Ramos (cell line): Measurements from ENCODE around the gene ASPHD1.
"Not testable (repeated sequence)": the region's sequence is repeated elsewhere in the genome, so short reads cannot be mapped to it uniquely, and the experiment has no call there.

ENCODE experiments used
- in situ Hi-C: fragments of 300-500 bp; cut with MboI; formaldehyde crosslinking; loops from one replicate; pipeline ENCODE4 v1.14.3; 2022; ENCODE audit warnings: low sequenced_read_pairs; ENCODE audit not compliant: unreplicated experiment

The ASPHD1 gene

GRCh38 chr16:29876594-29877249 lies 23.6 kb upstream of the ASPHD1 start:
- in situ Hi-C loops = no loop called here

GRCh38 chr16:29877266-29877961 lies 22.9 kb upstream of the ASPHD1 start:
- in situ Hi-C loops = no loop called here

GRCh38 chr16:29878172-29878571 lies 22.1 kb upstream of the ASPHD1 start:
- in situ Hi-C loops = no loop called here

- in situ Hi-C loops = no loop called here
These were observed 19.2 kb upstream of the ASPHD1 start for GRCh38 chr16:29881050-29881449.

GRCh38 chr16:29883987-29884386 lies 16.3 kb upstream of the ASPHD1 start:
- in situ Hi-C loops = no loop called here

- in situ Hi-C loops = not testable (repeated sequence)
These were observed 10.9 kb upstream of the ASPHD1 start for GRCh38 chr16:29889372-29889771.

- in situ Hi-C loops = no loop called here
These were observed 8.5 kb upstream of the ASPHD1 start for GRCh38 chr16:29891525-29892457.

GRCh38 chr16:29892458-29892813 lies 7.9 kb upstream of the ASPHD1 start:
- in situ Hi-C loops = no loop called here

GRCh38 chr16:29893553-29893952 lies 6.7 kb upstream of the ASPHD1 start:
- in situ Hi-C loops = no loop called here

GRCh38 chr16:29894352-29894751 lies 5.9 kb upstream of the ASPHD1 start:
- in situ Hi-C loops = no loop called here

GRCh38 chr16:29896841-29897240 lies 3.4 kb upstream of the ASPHD1 start:
- in situ Hi-C loops = no loop called here

GRCh38 chr16:29897333-29897732 lies 3.0 kb upstream of the ASPHD1 start:
- in situ Hi-C loops = no loop called here

- in situ Hi-C loops = no loop called here
These were observed 2.0 kb upstream of the ASPHD1 start for GRCh38 chr16:29898135-29898803.

- in situ Hi-C loops = no loop called here
These were observed 1.3 kb upstream of the ASPHD1 start for GRCh38 chr16:29898804-29899515.

GRCh38 chr16:29899516-29900101 lies 679 bp upstream of the ASPHD1 start, which contains the start of gene SEZ6L2:
Gene SEZ6L2, minus strand, starts transcription at chr16:29899550. Its CDS starts 531 bp downstream, at chr16:29899019.
- in situ Hi-C loops = no loop called here

GRCh38 chr16:29900888-29901606 lies 759 bp downstream of the ASPHD1 start:
- in situ Hi-C loops = no loop called here

GRCh38 chr16:29901607-29901945 lies 1.3 kb downstream of the ASPHD1 start:
- in situ Hi-C loops = no loop called here

GRCh38 chr16:29903590-29903989 lies 3.3 kb downstream of the ASPHD1 start:
- in situ Hi-C loops = no loop called here

GRCh38 chr16:29904947-29905346 lies 4.7 kb downstream of the ASPHD1 start:
- in situ Hi-C loops = no loop called here
